Liver (tissue), 3 donors: ENCODE measurements around the gene ATP10B.
"Not testable (repeated sequence)": the region's sequence is repeated elsewhere in the genome, so short reads cannot be mapped to it uniquely, and the experiment has no call there.

ENCODE experiments used
- EGR1 ChIP-seq, 2 donors: IDR thresholded peaks; 2 replicates each; pipeline ENCODE4 v1.6.1; 2016 to 2018; ENCODE audit warnings: antibody characterized with exemption in 2 of 2, low read depth in 2 of 2
- FOXA1 ChIP-seq: IDR thresholded peaks from 2 replicates; pipeline ENCODE4 v1.6.1; 2016; ENCODE audit warnings: antibody characterized with exemption
- GABPA ChIP-seq, 2 donors: IDR thresholded peaks in 1 of 2; conservative IDR thresholded peaks in 1 of 2; 2 replicates each; pipeline ENCODE4 v1.6.1; 2016; ENCODE audit warnings: antibody characterized with exemption in 2 of 2, mild to moderate bottlenecking in 1 of 2, moderate library complexity in 1 of 2
- NR2F2 ChIP-seq: IDR thresholded peaks from 2 replicates; pipeline ENCODE4 v1.6.1; 2016; ENCODE audit warnings: antibody characterized with exemption
- RAD21 ChIP-seq, 2 donors: IDR thresholded peaks; 2 replicates each; pipeline ENCODE4 v1.6.1; 2016; ENCODE audit warnings: antibody characterized with exemption in 2 of 2, mild to moderate bottlenecking in 2 of 2
- RXRA ChIP-seq, 2 donors: IDR thresholded peaks; 2 replicates each; pipeline ENCODE4 v1.6.1; 2017 to 2018; ENCODE audit warnings: antibody characterized with exemption in 2 of 2, mild to moderate bottlenecking in 1 of 2
- SP1 ChIP-seq: IDR thresholded peaks from 2 replicates; pipeline ENCODE4 v1.6.1; 2018; ENCODE audit warnings: antibody characterized with exemption, mild to moderate bottlenecking
- TAF1 ChIP-seq: conservative IDR thresholded peaks from 2 replicates; pipeline ENCODE4 v1.6.1; 2016; ENCODE audit warnings: antibody characterized with exemption, mild to moderate bottlenecking
- YY1 ChIP-seq: IDR thresholded peaks from 2 replicates; pipeline ENCODE4 v1.6.1; 2016; ENCODE audit warnings: antibody characterized with exemption, mild to moderate bottlenecking
- TF ChIP-seq, protein P1 (sequence below): fragments of 150-350 bp; IDR thresholded peaks from 2 replicates; pipeline ENCODE4 v1.5.1; 2017; ENCODE audit warnings: improper control_type of control experiment, low read depth, low read length; ENCODE audit not compliant: missing input control
- TF ChIP-seq, protein P2 (sequence below): IDR thresholded peaks from 2 replicates; pipeline ENCODE4 v1.6.1; 2016; ENCODE audit warnings: antibody characterized with exemption
- TF ChIP-seq, protein P3 (sequence below): IDR thresholded peaks from 2 replicates; pipeline ENCODE4 v1.6.1; 2016; ENCODE audit warnings: antibody characterized with exemption
- TF ChIP-seq, protein P4 (sequence below): IDR thresholded peaks from 2 replicates; pipeline ENCODE4 v1.6.1; 2016; ENCODE audit warnings: antibody characterized with exemption, mild to moderate bottlenecking
- TF ChIP-seq, protein P5 (sequence below): IDR thresholded peaks from 2 replicates; pipeline ENCODE4 v1.6.1; 2016; ENCODE audit warnings: antibody characterized with exemption
- donor health status: healthy.
- donor health status: healthy.

DNA sequence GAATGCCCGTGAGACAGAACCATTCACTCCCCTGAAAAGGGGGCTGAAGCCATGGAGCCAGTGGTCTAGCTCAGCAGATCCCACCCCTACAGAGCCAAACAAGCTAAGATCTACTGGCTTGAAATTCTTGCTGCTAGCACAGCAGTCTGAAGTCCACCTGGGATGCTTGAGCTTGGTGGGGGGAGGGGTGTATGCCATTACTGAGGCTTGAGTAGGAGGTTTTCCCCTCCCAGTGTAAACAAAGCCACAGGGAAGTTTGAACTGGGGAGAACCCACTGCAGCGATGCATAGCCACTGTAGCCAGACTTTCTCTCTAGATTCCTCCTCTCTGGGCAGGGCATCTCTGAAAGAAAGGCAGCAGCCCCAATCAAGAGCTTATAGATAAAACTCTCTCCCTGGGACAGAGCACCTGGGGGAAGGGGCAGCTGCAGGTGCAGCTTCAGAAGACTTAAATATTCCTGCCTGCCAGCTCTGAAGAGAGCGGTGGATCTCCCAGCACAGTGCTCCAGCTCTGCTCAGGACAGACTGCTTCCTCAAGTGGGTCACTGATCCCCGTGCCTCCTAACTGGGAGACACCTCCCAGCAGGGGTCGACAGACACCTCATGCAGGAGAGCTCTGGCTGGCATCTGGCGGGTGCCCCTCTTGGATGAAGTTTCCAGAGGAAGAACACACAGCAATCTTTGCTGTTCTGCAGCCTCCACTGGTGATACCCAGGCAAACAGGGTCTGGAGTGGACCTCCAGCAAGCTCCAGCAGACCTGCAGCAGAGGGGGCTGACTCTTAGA lies 41.4 kb upstream of the ATP10B start:
- TF ChIP-seq, protein P1, sequence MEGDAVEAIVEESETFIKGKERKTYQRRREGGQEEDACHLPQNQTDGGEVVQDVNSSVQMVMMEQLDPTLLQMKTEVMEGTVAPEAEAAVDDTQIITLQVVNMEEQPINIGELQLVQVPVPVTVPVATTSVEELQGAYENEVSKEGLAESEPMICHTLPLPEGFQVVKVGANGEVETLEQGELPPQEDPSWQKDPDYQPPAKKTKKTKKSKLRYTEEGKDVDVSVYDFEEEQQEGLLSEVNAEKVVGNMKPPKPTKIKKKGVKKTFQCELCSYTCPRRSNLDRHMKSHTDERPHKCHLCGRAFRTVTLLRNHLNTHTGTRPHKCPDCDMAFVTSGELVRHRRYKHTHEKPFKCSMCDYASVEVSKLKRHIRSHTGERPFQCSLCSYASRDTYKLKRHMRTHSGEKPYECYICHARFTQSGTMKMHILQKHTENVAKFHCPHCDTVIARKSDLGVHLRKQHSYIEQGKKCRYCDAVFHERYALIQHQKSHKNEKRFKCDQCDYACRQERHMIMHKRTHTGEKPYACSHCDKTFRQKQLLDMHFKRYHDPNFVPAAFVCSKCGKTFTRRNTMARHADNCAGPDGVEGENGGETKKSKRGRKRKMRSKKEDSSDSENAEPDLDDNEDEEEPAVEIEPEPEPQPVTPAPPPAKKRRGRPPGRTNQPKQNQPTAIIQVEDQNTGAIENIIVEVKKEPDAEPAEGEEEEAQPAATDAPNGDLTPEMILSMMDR: not testable (repeated sequence)
- not testable (repeated sequence) for TF ChIP-seq TAF1; EGR1 (IDR thresholded peaks at IDR 0.05; ENCODE audit: low read depth in 2 of 2); SP1; RXRA (IDR thresholded peaks at IDR 0.05); YY1; GABPA (IDR thresholded peaks at IDR 0.05 in 1 of 2, conservative IDR thresholded peaks at IDR 0.05 in 1 of 2); RAD21 (IDR thresholded peaks at IDR 0.05); FOXA1; NR2F2
- TF ChIP-seq, protein P2, sequence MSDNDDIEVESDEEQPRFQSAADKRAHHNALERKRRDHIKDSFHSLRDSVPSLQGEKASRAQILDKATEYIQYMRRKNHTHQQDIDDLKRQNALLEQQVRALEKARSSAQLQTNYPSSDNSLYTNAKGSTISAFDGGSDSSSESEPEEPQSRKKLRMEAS: not testable (repeated sequence)
- TF ChIP-seq, protein P3, sequence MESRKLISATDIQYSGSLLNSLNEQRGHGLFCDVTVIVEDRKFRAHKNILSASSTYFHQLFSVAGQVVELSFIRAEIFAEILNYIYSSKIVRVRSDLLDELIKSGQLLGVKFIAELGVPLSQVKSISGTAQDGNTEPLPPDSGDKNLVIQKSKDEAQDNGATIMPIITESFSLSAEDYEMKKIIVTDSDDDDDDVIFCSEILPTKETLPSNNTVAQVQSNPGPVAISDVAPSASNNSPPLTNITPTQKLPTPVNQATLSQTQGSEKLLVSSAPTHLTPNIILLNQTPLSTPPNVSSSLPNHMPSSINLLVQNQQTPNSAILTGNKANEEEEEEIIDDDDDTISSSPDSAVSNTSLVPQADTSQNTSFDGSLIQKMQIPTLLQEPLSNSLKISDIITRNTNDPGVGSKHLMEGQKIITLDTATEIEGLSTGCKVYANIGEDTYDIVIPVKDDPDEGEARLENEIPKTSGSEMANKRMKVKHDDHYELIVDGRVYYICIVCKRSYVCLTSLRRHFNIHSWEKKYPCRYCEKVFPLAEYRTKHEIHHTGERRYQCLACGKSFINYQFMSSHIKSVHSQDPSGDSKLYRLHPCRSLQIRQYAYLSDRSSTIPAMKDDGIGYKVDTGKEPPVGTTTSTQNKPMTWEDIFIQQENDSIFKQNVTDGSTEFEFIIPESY: not testable (repeated sequence)
- TF ChIP-seq, protein P4, sequence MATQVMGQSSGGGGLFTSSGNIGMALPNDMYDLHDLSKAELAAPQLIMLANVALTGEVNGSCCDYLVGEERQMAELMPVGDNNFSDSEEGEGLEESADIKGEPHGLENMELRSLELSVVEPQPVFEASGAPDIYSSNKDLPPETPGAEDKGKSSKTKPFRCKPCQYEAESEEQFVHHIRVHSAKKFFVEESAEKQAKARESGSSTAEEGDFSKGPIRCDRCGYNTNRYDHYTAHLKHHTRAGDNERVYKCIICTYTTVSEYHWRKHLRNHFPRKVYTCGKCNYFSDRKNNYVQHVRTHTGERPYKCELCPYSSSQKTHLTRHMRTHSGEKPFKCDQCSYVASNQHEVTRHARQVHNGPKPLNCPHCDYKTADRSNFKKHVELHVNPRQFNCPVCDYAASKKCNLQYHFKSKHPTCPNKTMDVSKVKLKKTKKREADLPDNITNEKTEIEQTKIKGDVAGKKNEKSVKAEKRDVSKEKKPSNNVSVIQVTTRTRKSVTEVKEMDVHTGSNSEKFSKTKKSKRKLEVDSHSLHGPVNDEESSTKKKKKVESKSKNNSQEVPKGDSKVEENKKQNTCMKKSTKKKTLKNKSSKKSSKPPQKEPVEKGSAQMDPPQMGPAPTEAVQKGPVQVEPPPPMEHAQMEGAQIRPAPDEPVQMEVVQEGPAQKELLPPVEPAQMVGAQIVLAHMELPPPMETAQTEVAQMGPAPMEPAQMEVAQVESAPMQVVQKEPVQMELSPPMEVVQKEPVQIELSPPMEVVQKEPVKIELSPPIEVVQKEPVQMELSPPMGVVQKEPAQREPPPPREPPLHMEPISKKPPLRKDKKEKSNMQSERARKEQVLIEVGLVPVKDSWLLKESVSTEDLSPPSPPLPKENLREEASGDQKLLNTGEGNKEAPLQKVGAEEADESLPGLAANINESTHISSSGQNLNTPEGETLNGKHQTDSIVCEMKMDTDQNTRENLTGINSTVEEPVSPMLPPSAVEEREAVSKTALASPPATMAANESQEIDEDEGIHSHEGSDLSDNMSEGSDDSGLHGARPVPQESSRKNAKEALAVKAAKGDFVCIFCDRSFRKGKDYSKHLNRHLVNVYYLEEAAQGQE: not testable (repeated sequence)
- TF ChIP-seq, protein P5, sequence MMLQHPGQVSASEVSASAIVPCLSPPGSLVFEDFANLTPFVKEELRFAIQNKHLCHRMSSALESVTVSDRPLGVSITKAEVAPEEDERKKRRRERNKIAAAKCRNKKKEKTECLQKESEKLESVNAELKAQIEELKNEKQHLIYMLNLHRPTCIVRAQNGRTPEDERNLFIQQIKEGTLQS: not testable (repeated sequence)
